Mesothelial cell of epicardium (in vitro differentiated cells): Measurements from ENCODE around the gene KLHL35. TPM values are rescaled to one million over a fixed set of nuclear protein-coding genes. Genes with fewer than 3 reads are reported as not detected.
A peak's percentile ranks its signal among the peaks of the same experiment; 100 is the strongest.

Experiments
- DNase-seq, 2 experiments: peaks; one replicate each; pipeline ENCODE4 v3.0.0; 2021; ENCODE audit warnings: low spot score in 2 of 2; ENCODE audit not compliant: unreplicated experiment in 2 of 2
- H3K27ac Mint-ChIP-seq: 2 replicates; pipeline ENCODE4 v1.8.0; 2021; ENCODE audit warnings: mixed read lengths
- H3K27me3 Mint-ChIP-seq: 2 replicates; pipeline ENCODE4 v1.8.0; 2021; ENCODE audit warnings: low read depth, mixed read lengths
- H3K36me3 Mint-ChIP-seq: 2 replicates; pipeline ENCODE4 v1.8.0; 2021; ENCODE audit warnings: mixed read lengths
- H3K4me1 Mint-ChIP-seq: 2 replicates; pipeline ENCODE4 v1.8.0; 2021; ENCODE audit warnings: mixed read lengths
- H3K4me3 Mint-ChIP-seq: 2 replicates; pipeline ENCODE4 v1.8.0; 2021; ENCODE audit warnings: mild to moderate bottlenecking, moderate library complexity, mixed read lengths
- H3K9me3 Mint-ChIP-seq: 2 replicates; pipeline ENCODE4 v1.8.0; 2021; ENCODE audit warnings: mixed read lengths
- total RNA-seq: library from RNA; stranded (reverse); gene quantifications from 3 replicates; pipeline ENCODE4 v1.2.1, GENCODE V29; 2021
- TF ChIP-seq, protein P1 (sequence below): fragments of 200-600 bp; sonication (generic); IDR thresholded peaks from one replicate; pipeline ENCODE4 v1.5.0; 2021; ENCODE audit warnings: antibody characterized with exemption; ENCODE audit not compliant: unreplicated experiment

Gene KLHL35
- total RNA-seq, 1 donor from 2014 or later, result 0.67 TPM

DNA sequence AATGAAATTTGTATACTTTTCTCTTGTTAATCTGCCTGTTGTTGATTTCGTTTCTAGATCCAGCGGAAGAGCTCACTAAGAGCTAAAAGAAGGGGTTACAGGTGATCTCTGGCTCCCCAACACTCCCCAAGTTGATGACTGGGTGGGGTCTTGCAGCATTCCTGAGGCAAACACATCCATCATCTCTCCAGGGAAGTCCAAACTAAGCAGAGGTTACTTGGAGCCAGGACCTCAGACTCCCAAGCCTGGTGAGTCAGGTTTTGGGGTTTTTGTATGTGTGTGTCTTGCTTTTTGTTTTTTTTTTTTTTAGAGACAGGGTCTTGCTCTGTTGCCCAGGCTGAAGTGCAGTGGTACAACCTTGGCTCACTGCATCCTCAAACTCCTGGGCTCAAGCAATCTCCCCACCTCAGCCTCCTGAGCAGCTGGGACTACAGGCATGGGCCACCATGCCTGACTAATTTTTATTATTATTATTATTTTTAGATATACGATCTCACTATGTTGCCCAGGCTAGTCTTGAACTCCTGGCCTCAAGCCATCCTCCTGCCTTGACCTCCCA is 45.2 kb downstream of the KLHL35 start:
- Mint-ChIP-seq H3K27ac (peak overlapping the region; percentile 1), H3K27me3 (peaks cover 4% of the 10 kb centered on the region), H3K4me1 (peaks cover 11% of the 10 kb centered on the region), H3K9me3 (no peaks in the 10 kb centered on the region), H3K4me3 (no peak overlapping the region), H3K36me3 (no peaks in the 10 kb centered on the region)
- DNase-seq, result no peak
- TF ChIP-seq, protein P1, sequence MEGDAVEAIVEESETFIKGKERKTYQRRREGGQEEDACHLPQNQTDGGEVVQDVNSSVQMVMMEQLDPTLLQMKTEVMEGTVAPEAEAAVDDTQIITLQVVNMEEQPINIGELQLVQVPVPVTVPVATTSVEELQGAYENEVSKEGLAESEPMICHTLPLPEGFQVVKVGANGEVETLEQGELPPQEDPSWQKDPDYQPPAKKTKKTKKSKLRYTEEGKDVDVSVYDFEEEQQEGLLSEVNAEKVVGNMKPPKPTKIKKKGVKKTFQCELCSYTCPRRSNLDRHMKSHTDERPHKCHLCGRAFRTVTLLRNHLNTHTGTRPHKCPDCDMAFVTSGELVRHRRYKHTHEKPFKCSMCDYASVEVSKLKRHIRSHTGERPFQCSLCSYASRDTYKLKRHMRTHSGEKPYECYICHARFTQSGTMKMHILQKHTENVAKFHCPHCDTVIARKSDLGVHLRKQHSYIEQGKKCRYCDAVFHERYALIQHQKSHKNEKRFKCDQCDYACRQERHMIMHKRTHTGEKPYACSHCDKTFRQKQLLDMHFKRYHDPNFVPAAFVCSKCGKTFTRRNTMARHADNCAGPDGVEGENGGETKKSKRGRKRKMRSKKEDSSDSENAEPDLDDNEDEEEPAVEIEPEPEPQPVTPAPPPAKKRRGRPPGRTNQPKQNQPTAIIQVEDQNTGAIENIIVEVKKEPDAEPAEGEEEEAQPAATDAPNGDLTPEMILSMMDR, result no peak

DNA sequence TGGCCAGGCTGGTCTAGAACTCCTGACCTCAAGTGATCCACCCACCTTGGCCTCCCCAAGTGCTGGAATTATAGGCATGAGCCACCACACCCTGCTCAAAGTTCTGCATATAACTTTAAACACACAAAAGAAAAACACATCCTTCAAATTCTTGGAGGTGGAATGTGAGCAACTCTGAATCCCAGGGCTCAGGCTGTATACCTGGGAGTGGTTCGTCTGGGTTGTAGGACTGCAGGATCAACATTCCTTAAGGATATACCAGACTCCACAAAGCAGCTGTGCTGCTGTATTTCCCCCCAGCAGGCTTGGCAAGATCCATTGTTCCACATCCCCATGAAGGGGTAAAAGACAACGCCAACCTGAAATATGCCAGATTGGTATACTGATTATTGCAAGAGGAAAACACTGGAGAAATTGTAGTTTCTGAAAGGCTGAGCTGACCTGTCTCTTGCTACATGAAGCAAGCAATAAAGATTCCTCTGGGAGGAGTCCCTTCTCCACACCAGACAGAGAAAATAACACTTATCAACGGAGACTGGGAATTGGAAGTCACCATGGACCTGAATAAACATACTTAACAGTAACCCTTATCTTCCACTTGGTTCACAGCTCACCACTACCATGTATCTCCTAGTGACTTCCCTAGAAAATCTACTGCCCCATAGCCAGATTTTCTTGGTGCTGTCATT is 45.9 kb downstream of the KLHL35 start:
- no peaks in the 10 kb centered on the region for H3K9me3 Mint-ChIP-seq
- peaks cover 11% of the 10 kb centered on the region for H3K4me1 Mint-ChIP-seq
- H3K27ac Mint-ChIP-seq, result peak overlapping the region; percentile 88
- no peak overlapping the region for H3K4me3 Mint-ChIP-seq
- no peaks in the 10 kb centered on the region for H3K36me3 Mint-ChIP-seq
- no peak for DNase-seq
- peaks cover 4% of the 10 kb centered on the region for H3K27me3 Mint-ChIP-seq
- TF ChIP-seq, protein P1, result no peak

DNA sequence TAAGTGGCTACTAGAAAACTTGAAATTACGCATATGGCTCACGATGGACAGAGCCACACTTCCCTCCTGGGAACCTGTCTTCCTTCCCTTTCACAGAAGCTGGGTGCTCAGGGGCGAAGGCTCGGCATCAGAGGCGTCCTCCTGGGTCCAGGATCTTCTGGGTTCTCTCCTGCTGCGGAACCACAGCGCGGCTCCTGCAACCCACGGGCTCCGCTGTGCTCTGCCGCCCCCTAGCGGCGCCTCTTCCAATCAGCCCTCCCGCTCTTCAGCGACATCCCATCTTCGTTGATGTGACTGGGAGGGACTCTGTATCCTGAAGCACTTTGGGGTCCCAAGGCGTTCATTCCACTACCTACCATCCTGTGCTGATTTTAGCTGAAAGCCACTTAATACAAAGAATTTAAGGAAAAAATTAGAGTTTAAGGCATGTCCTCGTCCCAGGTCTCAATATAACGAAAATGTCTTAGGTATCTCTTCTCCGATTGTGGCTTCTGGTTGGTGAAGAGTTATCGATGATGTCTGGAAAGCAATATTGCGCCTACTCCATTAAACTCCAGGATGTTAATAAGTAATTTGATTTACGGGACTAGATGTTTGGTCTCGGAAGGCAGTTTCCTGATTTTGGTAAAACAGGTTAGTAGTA is 48.4 kb downstream of the KLHL35 start:
- Mint-ChIP-seq H3K4me3 (no peak overlapping the region), H3K27ac (peak overlapping the region; percentile 73)

DNA sequence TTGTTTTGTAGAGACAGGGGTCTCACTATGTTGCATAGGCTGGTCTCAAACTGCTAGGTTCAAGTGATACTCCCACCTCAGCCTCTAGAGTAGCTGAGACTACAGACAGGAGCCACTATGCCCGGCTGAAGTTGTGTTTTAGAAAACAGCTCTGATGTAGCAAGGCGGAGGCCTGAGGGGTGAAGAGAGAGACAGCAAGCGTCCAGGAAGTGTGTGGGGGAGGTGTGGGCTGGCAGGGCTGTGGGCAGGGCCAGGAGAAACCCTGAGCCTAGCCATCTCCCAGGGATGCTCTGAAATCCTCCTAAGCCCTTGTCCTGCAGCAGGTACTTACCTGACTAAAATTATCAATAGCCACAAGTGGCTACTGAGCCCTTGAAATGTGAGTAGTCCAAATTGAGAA is 49.8 kb downstream of the KLHL35 start:
- Mint-ChIP-seq H3K36me3 (no peaks in the 10 kb centered on the region), H3K4me3 (no peak overlapping the region), H3K9me3 (no peaks in the 10 kb centered on the region), H3K27ac (no peak overlapping the region), H3K4me1 (peaks cover 18% of the 10 kb centered on the region), H3K27me3 (no peaks in the 10 kb centered on the region)
- DNase-seq, result no peak
- TF ChIP-seq, protein P1, result no peak

More for the DNA sequence above, 48.4 kb downstream of the KLHL35 start:
- DNase-seq, result peak; percentile 67 to 78
- TF ChIP-seq, protein P1, result peak; percentile 97
- Mint-ChIP-seq H3K9me3 (no peaks in the 10 kb centered on the region), H3K36me3 (no peaks in the 10 kb centered on the region), H3K4me1 (peaks cover 18% of the 10 kb centered on the region), H3K27me3 (no peaks in the 10 kb centered on the region)

DNA sequence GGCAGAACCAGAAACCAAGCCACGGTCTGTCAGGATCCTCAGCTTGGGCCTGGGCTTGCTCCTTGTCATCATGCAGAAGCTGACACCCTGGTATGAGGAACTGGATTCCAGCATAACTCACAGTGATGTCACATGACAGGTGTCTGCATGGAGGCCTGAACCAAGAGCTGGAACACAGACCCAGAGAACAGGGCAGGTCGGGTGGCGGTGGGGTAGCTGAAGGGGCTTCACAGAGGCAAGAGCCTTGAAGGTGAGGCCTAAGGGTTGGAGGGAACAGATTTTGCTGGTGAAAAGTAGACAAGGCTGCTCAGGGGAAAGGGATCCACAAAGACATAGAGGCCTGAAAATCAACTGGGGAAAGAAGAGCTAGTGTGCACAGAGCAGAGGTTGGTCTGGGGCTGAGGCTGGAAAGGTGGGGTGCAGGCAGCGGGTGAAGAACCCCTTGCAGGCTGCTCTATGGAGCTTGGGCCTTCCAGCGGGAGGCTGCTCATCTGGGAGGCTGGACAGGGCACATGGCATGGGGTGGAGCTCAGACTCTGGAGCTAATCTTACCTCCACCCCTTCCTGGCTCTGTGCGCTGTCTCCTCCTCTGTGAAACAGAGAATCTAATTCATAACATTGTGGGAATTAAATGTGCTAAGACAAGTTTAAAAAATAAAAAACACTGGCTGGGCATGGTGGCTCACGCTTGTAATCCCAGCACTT is 52.1 kb downstream of the KLHL35 start:
- Mint-ChIP-seq H3K9me3 (no peaks in the 10 kb centered on the region), H3K4me1 (peaks cover 9% of the 10 kb centered on the region), H3K4me3 (no peak overlapping the region), H3K27ac (peak overlapping the region; percentile 88), H3K36me3 (no peaks in the 10 kb centered on the region), H3K27me3 (no peaks in the 10 kb centered on the region)
- TF ChIP-seq, protein P1, result no peak
- no peak for DNase-seq
